ENCODE measurements around the gene SPRR2B.
"Not testable (repeated sequence)": the region's sequence is repeated elsewhere in the genome, so short reads cannot be mapped to it uniquely, and the experiment has no call there.

DNA sequence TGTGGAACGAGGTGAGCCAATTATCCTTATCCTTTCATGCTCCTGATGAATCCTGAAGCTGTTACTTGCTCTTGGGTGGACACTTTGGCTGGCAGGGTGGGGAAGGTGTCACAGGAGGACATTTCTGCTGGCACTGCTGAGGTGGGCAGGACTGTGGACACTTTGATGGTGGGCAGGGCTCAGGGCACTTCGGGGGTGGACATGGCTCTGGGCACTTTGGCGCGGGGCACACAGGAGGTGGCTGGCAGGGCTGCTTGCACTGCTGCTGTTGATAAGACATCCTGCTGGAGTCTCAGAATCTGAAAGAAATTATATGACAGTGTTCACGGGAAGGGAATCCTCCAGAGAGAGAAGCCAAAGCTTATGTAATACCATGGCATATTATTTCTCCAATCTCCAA, 41.0 kb upstream of the SPRR2B start:
- TF ChIP-seq, protein P1, sequence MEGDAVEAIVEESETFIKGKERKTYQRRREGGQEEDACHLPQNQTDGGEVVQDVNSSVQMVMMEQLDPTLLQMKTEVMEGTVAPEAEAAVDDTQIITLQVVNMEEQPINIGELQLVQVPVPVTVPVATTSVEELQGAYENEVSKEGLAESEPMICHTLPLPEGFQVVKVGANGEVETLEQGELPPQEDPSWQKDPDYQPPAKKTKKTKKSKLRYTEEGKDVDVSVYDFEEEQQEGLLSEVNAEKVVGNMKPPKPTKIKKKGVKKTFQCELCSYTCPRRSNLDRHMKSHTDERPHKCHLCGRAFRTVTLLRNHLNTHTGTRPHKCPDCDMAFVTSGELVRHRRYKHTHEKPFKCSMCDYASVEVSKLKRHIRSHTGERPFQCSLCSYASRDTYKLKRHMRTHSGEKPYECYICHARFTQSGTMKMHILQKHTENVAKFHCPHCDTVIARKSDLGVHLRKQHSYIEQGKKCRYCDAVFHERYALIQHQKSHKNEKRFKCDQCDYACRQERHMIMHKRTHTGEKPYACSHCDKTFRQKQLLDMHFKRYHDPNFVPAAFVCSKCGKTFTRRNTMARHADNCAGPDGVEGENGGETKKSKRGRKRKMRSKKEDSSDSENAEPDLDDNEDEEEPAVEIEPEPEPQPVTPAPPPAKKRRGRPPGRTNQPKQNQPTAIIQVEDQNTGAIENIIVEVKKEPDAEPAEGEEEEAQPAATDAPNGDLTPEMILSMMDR (conservative IDR thresholded peaks at IDR 0.05 in 1 of 2, IDR thresholded peaks at IDR 0.05 in 1 of 2; ENCODE audit: low read depth in 1 of 2, low read length in 2 of 2) = not testable (repeated sequence)
- TF ChIP-seq EZH2 (IDR thresholded peaks at IDR 0.05; ENCODE audit: low read length, missing control alignments) = not testable (repeated sequence)
